ENCODE measurements around the gene RPS21. TPM values are rescaled to one million over a fixed set of nuclear protein-coding genes. Genes with fewer than 3 reads are reported as not detected.

The RPS21 gene
- total and polyA plus RNA-seq, 2 of the 13 experiments (the other 11 are each of a cell fraction or from before 2014, with no cell fraction given) = 2,647 to 11,063 TPM

DNA sequence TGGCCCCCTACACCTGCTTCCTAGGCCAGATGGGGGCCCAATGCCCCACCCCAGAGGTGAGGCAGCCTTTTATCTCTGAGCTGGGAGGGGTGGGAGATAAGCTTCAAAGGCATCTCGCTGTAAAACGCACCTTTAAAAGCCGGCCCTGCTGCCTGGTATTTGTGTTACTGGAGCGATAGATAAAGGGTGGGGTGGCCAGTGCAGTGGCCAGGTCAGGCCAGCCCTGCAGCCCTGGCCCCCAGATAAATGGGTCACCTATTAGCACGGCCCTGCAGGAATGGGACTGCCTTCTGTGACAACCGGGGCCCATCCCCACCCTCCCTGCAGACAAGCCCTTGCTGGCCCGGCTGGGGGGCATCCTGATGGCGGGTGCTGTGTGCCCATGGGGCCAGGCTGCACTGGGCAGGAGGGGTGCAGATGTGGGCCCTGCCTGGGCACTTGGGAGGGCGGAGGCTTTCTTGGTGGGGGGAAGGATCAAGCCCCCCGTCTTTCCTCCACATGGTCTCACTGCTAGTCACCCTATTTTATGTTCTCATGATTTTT, 43.5 kb downstream of the RPS21 start (continued):
- TF ChIP-seq, protein P1, sequence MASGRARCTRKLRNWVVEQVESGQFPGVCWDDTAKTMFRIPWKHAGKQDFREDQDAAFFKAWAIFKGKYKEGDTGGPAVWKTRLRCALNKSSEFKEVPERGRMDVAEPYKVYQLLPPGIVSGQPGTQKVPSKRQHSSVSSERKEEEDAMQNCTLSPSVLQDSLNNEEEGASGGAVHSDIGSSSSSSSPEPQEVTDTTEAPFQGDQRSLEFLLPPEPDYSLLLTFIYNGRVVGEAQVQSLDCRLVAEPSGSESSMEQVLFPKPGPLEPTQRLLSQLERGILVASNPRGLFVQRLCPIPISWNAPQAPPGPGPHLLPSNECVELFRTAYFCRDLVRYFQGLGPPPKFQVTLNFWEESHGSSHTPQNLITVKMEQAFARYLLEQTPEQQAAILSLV (CRISPR knock-in tag; IDR thresholded peaks at IDR 0.05; ENCODE audit: borderline replicate concordance) = no peak
- TF ChIP-seq PAX8 (CRISPR knock-in tag; IDR thresholded peaks at IDR 0.05; ENCODE audit: borderline replicate concordance) (no peak), ZFP36L1 (CRISPR knock-in tag; IDR thresholded peaks at IDR 0.05) (no peak), CHD4 (IDR thresholded peaks at IDR 0.05; ENCODE audit: borderline replicate concordance, low read length) (no peak), BHLHE40 (IDR thresholded peaks at IDR 0.05; ENCODE audit: low read length) (no peak), ZNF530 (CRISPR knock-in tag; IDR thresholded peaks at IDR 0.05; ENCODE audit: low read depth) (no peak), ZBTB38 (CRISPR knock-in tag; IDR thresholded peaks at IDR 0.05) (no peak), JUNB (CRISPR knock-in tag; IDR thresholded peaks at IDR 0.05; ENCODE audit: borderline replicate concordance) (no peak), ARNTL (CRISPR knock-in tag; IDR thresholded peaks at IDR 0.05) (no peak), PHF20 (CRISPR knock-in tag; IDR thresholded peaks at IDR 0.05) (no peak), SP140L (CRISPR knock-in tag; IDR thresholded peaks at IDR 0.05; ENCODE audit: borderline replicate concordance) (no peak), RXRA (CRISPR knock-in tag; IDR thresholded peaks at IDR 0.05) (peak; percentile 31; the same call in 1 of the 2 replicates), TCF12 (IDR thresholded peaks at IDR 0.05) (no peak), TCF12 (CRISPR knock-in tag; IDR thresholded peaks at IDR 0.05) (no peak), ESRRA (CRISPR knock-in tag; IDR thresholded peaks at IDR 0.05; ENCODE audit: low read depth) (no peak), ZNF550 (CRISPR knock-in tag; IDR thresholded peaks at IDR 0.05; ENCODE audit: borderline replicate concordance) (no peak), ZNF709 (CRISPR knock-in tag; IDR thresholded peaks at IDR 0.05) (no peak), ZFYVE20 (CRISPR knock-in tag; IDR thresholded peaks at IDR 0.05; ENCODE audit: borderline replicate concordance, low read depth) (no peak), CBX5 (CRISPR knock-in tag; IDR thresholded peaks at IDR 0.05; ENCODE audit: borderline replicate concordance) (no peak), NFATC3 (CRISPR knock-in tag; IDR thresholded peaks at IDR 0.05) (no peak)
- TF ChIP-seq, protein P2, sequence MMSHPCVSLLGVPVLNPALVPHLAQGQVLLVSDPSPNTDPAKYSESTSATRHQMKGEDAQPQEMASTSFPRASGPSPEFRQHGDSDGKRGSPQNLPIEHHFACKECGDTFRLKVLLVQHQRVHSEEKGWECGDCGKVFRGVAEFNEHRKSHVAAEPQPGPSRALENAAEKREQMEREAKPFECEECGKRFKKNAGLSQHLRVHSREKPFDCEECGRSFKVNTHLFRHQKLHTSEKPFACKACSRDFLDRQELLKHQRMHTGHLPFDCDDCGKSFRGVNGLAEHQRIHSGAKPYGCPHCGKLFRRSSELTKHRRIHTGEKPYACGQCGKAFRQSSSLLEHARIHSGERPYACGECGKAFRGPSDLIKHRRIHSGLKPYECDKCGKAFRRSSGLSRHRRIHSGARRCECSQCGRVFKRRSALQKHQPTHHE (CRISPR knock-in tag; IDR thresholded peaks at IDR 0.05; ENCODE audit: borderline replicate concordance) = no peak
- TF ChIP-seq, protein P3, sequence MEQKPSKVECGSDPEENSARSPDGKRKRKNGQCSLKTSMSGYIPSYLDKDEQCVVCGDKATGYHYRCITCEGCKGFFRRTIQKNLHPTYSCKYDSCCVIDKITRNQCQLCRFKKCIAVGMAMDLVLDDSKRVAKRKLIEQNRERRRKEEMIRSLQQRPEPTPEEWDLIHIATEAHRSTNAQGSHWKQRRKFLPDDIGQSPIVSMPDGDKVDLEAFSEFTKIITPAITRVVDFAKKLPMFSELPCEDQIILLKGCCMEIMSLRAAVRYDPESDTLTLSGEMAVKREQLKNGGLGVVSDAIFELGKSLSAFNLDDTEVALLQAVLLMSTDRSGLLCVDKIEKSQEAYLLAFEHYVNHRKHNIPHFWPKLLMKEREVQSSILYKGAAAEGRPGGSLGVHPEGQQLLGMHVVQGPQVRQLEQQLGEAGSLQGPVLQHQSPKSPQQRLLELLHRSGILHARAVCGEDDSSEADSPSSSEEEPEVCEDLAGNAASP (CRISPR knock-in tag; IDR thresholded peaks at IDR 0.05; ENCODE audit: borderline replicate concordance) = 0 out of 2 replicates have a peak, but pooled peaks have one; percentile 34
- TF ChIP-seq, protein P4, sequence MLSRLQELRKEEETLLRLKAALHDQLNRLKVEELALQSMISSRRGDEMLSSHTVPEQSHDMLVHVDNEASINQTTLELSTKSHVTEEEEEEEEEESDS (CRISPR knock-in tag; IDR thresholded peaks at IDR 0.05; ENCODE audit: borderline replicate concordance) = no peak
- TF ChIP-seq, protein P5, sequence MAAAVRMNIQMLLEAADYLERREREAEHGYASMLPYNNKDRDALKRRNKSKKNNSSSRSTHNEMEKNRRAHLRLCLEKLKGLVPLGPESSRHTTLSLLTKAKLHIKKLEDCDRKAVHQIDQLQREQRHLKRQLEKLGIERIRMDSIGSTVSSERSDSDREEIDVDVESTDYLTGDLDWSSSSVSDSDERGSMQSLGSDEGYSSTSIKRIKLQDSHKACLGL (CRISPR knock-in tag; IDR thresholded peaks at IDR 0.05) = no peak

All from HepG2 (cell line).